Measurements from ENCODE around the gene NRAP.

GRCh38 chr10:113594652-113595051 is 69.2 kb downstream of the NRAP start:
- TF ChIP-seq POLR2A (IDR thresholded peaks at IDR 0.05; ENCODE audit: low read depth, low read length) (no peak), TAF1 (IDR thresholded peaks at IDR 0.05; ENCODE audit: low read depth, low read length) (no peak), POLR2AphosphoS5 (IDR thresholded peaks at IDR 0.05; ENCODE audit: low read depth, low read length) (no peak), SPI1 (IDR thresholded peaks at IDR 0.05; ENCODE audit: low read depth, low read length) (no peak), POU2F2 (IDR thresholded peaks at IDR 0.05; ENCODE audit: low read depth, low read length) (no peak), PAX5 (IDR thresholded peaks at IDR 0.05; ENCODE audit: insufficient read depth, low read length, severe bottlenecking) (no peak)
